Adipose tissue (tissue), 3 donors: ENCODE results near the gene FAM20C. TPM values are rescaled to one million over a fixed set of nuclear protein-coding genes. Genes with fewer than 3 reads are reported as not detected.

ENCODE experiments used
- H3K27ac ChIP-seq: one replicate; pipeline ENCODE4 v1.5.1; 2013; ENCODE audit warnings: low read depth, low read length
- WGBS, 3 donors: extraction: QIAGEN DNeasy Blood & Tissue Kit; methylation state at CpG; one replicate each; pipeline ENCODE4 v1.1.7; 2013; 5-methylcytosine and 5-hydroxymethylcytosine counted together
- polyA plus RNA-seq, 3 donors: library from polyadenylated mRNA; stranded (reverse); fragments of 200-250 nt; gene quantifications; one replicate each; pipeline ENCODE4 v1.2.3, GENCODE V29; 2013
- donor health status: healthy with polysubstance abuse.
- donor health status: Bipolar disorder and iron deficiency.
- donor health status: healthy.

Gene FAM20C
- polyA plus RNA-seq, 3 donors, result 16.0 to 105 (median 34.3) TPM

GRCh38 chr7:186516-187113, 5.8 kb upstream of the FAM20C start:
- no peak overlapping the region for H3K27ac ChIP-seq
- 84 to 92% (median 87%) methylated on average over 22 to 26 of the region's 26 CpGs for WGBS, 3 donors

GRCh38 chr7:187227-187927, 5.0 kb upstream of the FAM20C start:
- WGBS, 3 donors, result 82 to 87% (median 85%) methylated on average over 28 of the region's 28 CpGs
- H3K27ac ChIP-seq, result no peak overlapping the region

GRCh38 chr7:188174-188573, 4.2 kb upstream of the FAM20C start:
- WGBS, 3 donors, result 86 to 91% (median 87%) methylated on average over 11 of the region's 11 CpGs
- no peak overlapping the region for H3K27ac ChIP-seq

- 68 to 83% (median 78%) methylated on average over 21 to 24 of the region's 24 CpGs for WGBS, 3 donors
- no peak overlapping the region for H3K27ac ChIP-seq
These were observed 3.5 kb upstream of the FAM20C start for GRCh38 chr7:188727-189500.

GRCh38 chr7:189719-190118, 2.7 kb upstream of the FAM20C start:
- H3K27ac ChIP-seq, result no peak overlapping the region
- WGBS, 3 donors, result 68 to 94% (median 83%) methylated on average over 4 of the region's 4 CpGs

- no peak overlapping the region for H3K27ac ChIP-seq
- 80 to 92% (median 88%) methylated on average over 20 to 21 of the region's 21 CpGs for WGBS, 3 donors
These were observed 2.2 kb upstream of the FAM20C start for GRCh38 chr7:190196-190595.

- no peak overlapping the region for H3K27ac ChIP-seq
- WGBS, 3 donors, result 22 to 37% (median 26%) methylated on average over 27 to 34 of the region's 34 CpGs
These were observed 1.0 kb upstream of the FAM20C start for GRCh38 chr7:191105-191980.

- WGBS, 3 donors, result 0 to 1% (median 1%) methylated on average over 77 to 119 of the region's 119 CpGs
- no peak overlapping the region for H3K27ac ChIP-seq
These were observed 520 bp downstream of the FAM20C start for GRCh38 chr7:192701-193480.

GRCh38 chr7:193481-194251, 1.3 kb downstream of the FAM20C start:
- 3 to 5% (median 4%) methylated on average over 54 to 57 of the region's 57 CpGs for WGBS, 3 donors
- no peak overlapping the region for H3K27ac ChIP-seq

GRCh38 chr7:194252-195009, 2.1 kb downstream of the FAM20C start:
- H3K27ac ChIP-seq, result no peak overlapping the region
- WGBS, 3 donors, result 44 to 53% (median 48%) methylated on average over 27 of the region's 27 CpGs

GRCh38 chr7:195010-195829, 2.8 kb downstream of the FAM20C start:
- H3K27ac ChIP-seq, result no peak overlapping the region
- WGBS, 3 donors, result 69 to 88% (median 83%) methylated on average over 33 of the region's 33 CpGs

GRCh38 chr7:195830-196128, 3.4 kb downstream of the FAM20C start:
- H3K27ac ChIP-seq, result no peak overlapping the region
- 92 to 96% (median 93%) methylated on average over 19 of the region's 19 CpGs for WGBS, 3 donors

GRCh38 chr7:196283-196682, 3.9 kb downstream of the FAM20C start:
- 86 to 92% (median 88%) methylated on average over 5 of the region's 5 CpGs for WGBS, 3 donors
- H3K27ac ChIP-seq, result no peak overlapping the region

GRCh38 chr7:196778-197321, 4.5 kb downstream of the FAM20C start:
- WGBS, 3 donors, result 77 to 87% (median 82%) methylated on average over 13 of the region's 13 CpGs
- no peak overlapping the region for H3K27ac ChIP-seq

- 88 to 89% (median 89%) methylated on average over 21 to 22 of the region's 22 CpGs for WGBS, 3 donors
- H3K27ac ChIP-seq, result no peak overlapping the region
These were observed 5.3 kb downstream of the FAM20C start for GRCh38 chr7:197413-198335.
